HG03066 (cell line): ENCODE results near the gene TFPT.
A peak's percentile ranks its signal among the peaks of the same experiment; 100 is the strongest.

Experiments
- ATAC-seq: cut with Tn5 transposase; IDR thresholded peaks from one replicate; pipeline ENCODE4 v1.9.1; 2021; ENCODE audit warnings: low read depth; ENCODE audit not compliant: unreplicated experiment

The TFPT gene

GRCh38 chr19:54115109-54116063 is at the start of gene TFPT, which contains the start of gene PRPF31:
TFPT (minus strand) TSS chr19:54115657; CDS start chr19:54115269, 388 bp downstream.
PRPF31 (plus strand) TSS chr19:54115754; CDS start chr19:54118279, 2,525 bp downstream.
- ATAC-seq = peak; percentile 67

GRCh38 chr19:54165222-54165621 is 49.8 kb upstream of the TFPT start:
- no peak for ATAC-seq

- ATAC-seq = no peak
These were observed 49.1 kb upstream of the TFPT start for GRCh38 chr19:54164369-54165068.

GRCh38 chr19:54162884-54163283 is 47.4 kb upstream of the TFPT start:
- no peak for ATAC-seq

GRCh38 chr19:54162241-54162805 is 46.9 kb upstream of the TFPT start:
- no peak for ATAC-seq

- no peak for ATAC-seq
These were observed 45.4 kb upstream of the TFPT start for GRCh38 chr19:54160854-54161253.

- ATAC-seq = no peak
These were observed 44.8 kb upstream of the TFPT start for GRCh38 chr19:54160182-54160811.

- ATAC-seq = peak; percentile 91
These were observed 44.1 kb upstream of the TFPT start, which contains the start of gene LENG1 for GRCh38 chr19:54159352-54160181. LENG1 (minus strand) TSS chr19:54159721; CDS start chr19:54159695, 26 bp downstream.

GRCh38 chr19:54158812-54159351 is 43.4 kb upstream of the TFPT start:
- no peak for ATAC-seq

GRCh38 chr19:54156953-54157352 is 41.5 kb upstream of the TFPT start:
- ATAC-seq = no peak

GRCh38 chr19:54156490-54156889 is 41.0 kb upstream of the TFPT start:
- no peak for ATAC-seq

GRCh38 chr19:54155694-54156093 is 40.2 kb upstream of the TFPT start:
- ATAC-seq = no peak

- ATAC-seq = no peak
These were observed 39.3 kb upstream of the TFPT start for GRCh38 chr19:54154603-54155345.

GRCh38 chr19:54153731-54154326 is 38.4 kb upstream of the TFPT start:
- ATAC-seq = no peak

GRCh38 chr19:54152878-54153524 is 37.5 kb upstream of the TFPT start:
- ATAC-seq = no peak

- ATAC-seq = no peak
These were observed 36.8 kb upstream of the TFPT start for GRCh38 chr19:54152267-54152666.

GRCh38 chr19:54151362-54152035 is 36.0 kb upstream of the TFPT start:
- ATAC-seq = no peak
